Psoas muscle (tissue), 8 donors: Measurements from ENCODE around the gene GNAT3. TPM values are rescaled to one million over a fixed set of nuclear protein-coding genes. Genes with fewer than 3 reads are reported as not detected.

Experiments
- ATAC-seq, 4 donors: fragments of 200-7000 bp; cut with Tn5 transposase; one replicate each; pipeline ENCODE4 v1.9.1; 2020; ENCODE audit warnings: moderate library complexity in 3 of 4, mild to moderate bottlenecking in 2 of 4
- DNase-seq, 2 donors: peaks; one replicate each; pipeline ENCODE4 v3.0.0-alpha.2; 2020
- H3K27ac ChIP-seq: fragments of 200-600 bp; one replicate; pipeline ENCODE4 v1.8.0; 2022
- H3K27me3 ChIP-seq, 3 donors: fragments of 200-600 bp in 1 of 3; one replicate each; pipeline versions ENCODE4 v1.6.1 to v1.8.0; 2013 to 2022; ENCODE audit warnings: low read length in 2 of 3, mild to moderate bottlenecking in 2 of 3, moderate library complexity in 1 of 3; ENCODE audit not compliant: insufficient read depth in 3 of 3
- H3K36me3 ChIP-seq, 2 donors: fragments of 200-600 bp in 1 of 2; one replicate each; pipeline versions ENCODE4 v1.6.1 to v1.8.0; 2013 to 2022; ENCODE audit warnings: low read depth in 1 of 2, mild to moderate bottlenecking in 1 of 2, moderate library complexity in 1 of 2; ENCODE audit not compliant: insufficient read depth in 1 of 2
- H3K4me1 ChIP-seq: fragments of 200-600 bp; one replicate; pipeline ENCODE4 v1.8.0; 2022
- H3K4me3 ChIP-seq: fragments of 200-600 bp; one replicate; pipeline ENCODE4 v1.8.0; 2022; ENCODE audit warnings: mild to moderate bottlenecking
- H3K9me3 ChIP-seq: fragments of 200-600 bp; one replicate; pipeline ENCODE4 v1.8.0; 2022
- CTCF ChIP-seq: fragments of 200-600 bp; IDR thresholded peaks from one replicate; pipeline ENCODE4 v1.8.0; 2022; ENCODE audit warnings: antibody characterized with exemption
- WGBS, 3 donors: extraction: QIAGEN DNeasy Blood & Tissue Kit; methylation state at CpG; one replicate each; pipeline versions ENCODE4 v1.1.6 to v1.1.7; 2013; 5-methylcytosine and 5-hydroxymethylcytosine counted together
- intact Hi-C, 2 donors: fragments of 100-400 bp; cut with DNase I; formaldehyde crosslinking; loops; one replicate each; pipeline versions ENCODE4 v1.11.0 to v1.14.2; 2022
- polyA plus RNA-seq, 3 donors: library from polyadenylated mRNA; stranded (reverse); fragments of 200-250 nt; gene quantifications; one replicate each; pipeline ENCODE4 v1.2.3, GENCODE V29; 2013
- total RNA-seq, 4 donors: library from RNA; stranded (reverse); fragmentation: NEBNext Ultra II Directional in 2 of 4; extraction: Animal tissue kit (Norgen Biotek cat#: 25700) in 2 of 4; gene quantifications; one replicate each; pipeline versions ENCODE4 v1.2.1 to v1.2.4, GENCODE V29; 2021 to 2023
- donor health status: healthy with polysubstance abuse.
- donor health status: DM: no; HTN: no; CAD: no; lungs with moderate emphysema.
- donor health status: Bipolar disorder and iron deficiency.
- donor health status: healthy.
- donor health status: DM: yes; HTN: yes; CAD: no.
- donor health status: DM: no; HTN: no; CAD: no.
- donor health status: DM: no; HTN: no; CAD: no.
- donor health status: DM: yes; HTN: yes; CAD: no.

Gene GNAT3
- total and polyA plus RNA-seq, 7 donors, result not detected

- Histone ChIP-seq H3K36me3 (no peaks in the 10 kb centered on the region), H3K4me1 (no peaks in the 10 kb centered on the region), H3K27ac (no peak overlapping the region), H3K9me3 (no peaks in the 10 kb centered on the region), H3K4me3 (no peak overlapping the region), H3K27me3 (no peaks in the 10 kb centered on the region)
- 98 to 100% (median 99%) methylated on average over 1 of the region's 1 CpG for WGBS, 3 donors
- ATAC-seq (no peak), DNase-seq (no peak)
- no peak for TF ChIP-seq CTCF
- intact Hi-C loops, result no loop called here
These were observed 99.0 kb downstream of the GNAT3 start for GRCh38 chr7:80412842-80413241.

GRCh38 chr7:80411621-80412020 is 100.2 kb downstream of the GNAT3 start:
- ATAC-seq, result no peak
- no peak overlapping the region for H3K4me3 ChIP-seq
- WGBS, 3 donors, result 45 to 57% (median 50%) methylated on average over 2 of the region's 2 CpGs
- intact Hi-C loops, result no loop called here
- H3K27me3 ChIP-seq, result no peaks in the 10 kb centered on the region
- no peaks in the 10 kb centered on the region for H3K36me3 ChIP-seq
- H3K27ac ChIP-seq, result no peak overlapping the region
- no peaks in the 10 kb centered on the region for H3K4me1 ChIP-seq
- no peak for DNase-seq
- no peak for TF ChIP-seq CTCF
- H3K9me3 ChIP-seq, result no peaks in the 10 kb centered on the region

- Histone ChIP-seq H3K27ac (no peak overlapping the region), H3K9me3 (no peaks in the 10 kb centered on the region), H3K4me1 (no peaks in the 10 kb centered on the region), H3K4me3 (no peak overlapping the region), H3K36me3 (no peaks in the 10 kb centered on the region), H3K27me3 (no peaks in the 10 kb centered on the region)
- no peak for DNase-seq
- no peak for ATAC-seq
- intact Hi-C loops, result no loop called here
- TF ChIP-seq CTCF, result no peak
These were observed 101.8 kb downstream of the GNAT3 start for GRCh38 chr7:80410081-80410480.

Other genes with a start within 250 kb of the GNAT3 start
- 100 to 1,000 TPM; 149 to 662 (median 240) TPM for gene CD36, start 126.6 kb upstream of the GNAT3 start, total RNA-seq
- 100 to 1,000 TPM; 166 to 273 (median 171) TPM for gene CD36, start 126.6 kb upstream of the GNAT3 start, polyA plus RNA-seq